DMS 273 treated with DMSO at 0.1 percent for 48 hours (cell line): Measurements from ENCODE around the gene CEP83.
"Not testable (repeated sequence)": the region's sequence is repeated elsewhere in the genome, so short reads cannot be mapped to it uniquely, and the experiment has no call there.

Experiments
- DNase-seq: peaks from one replicate; lab custom pipeline; 2025; lab: John Stamatoyannopoulos, UW

The CEP83 gene

DNA sequence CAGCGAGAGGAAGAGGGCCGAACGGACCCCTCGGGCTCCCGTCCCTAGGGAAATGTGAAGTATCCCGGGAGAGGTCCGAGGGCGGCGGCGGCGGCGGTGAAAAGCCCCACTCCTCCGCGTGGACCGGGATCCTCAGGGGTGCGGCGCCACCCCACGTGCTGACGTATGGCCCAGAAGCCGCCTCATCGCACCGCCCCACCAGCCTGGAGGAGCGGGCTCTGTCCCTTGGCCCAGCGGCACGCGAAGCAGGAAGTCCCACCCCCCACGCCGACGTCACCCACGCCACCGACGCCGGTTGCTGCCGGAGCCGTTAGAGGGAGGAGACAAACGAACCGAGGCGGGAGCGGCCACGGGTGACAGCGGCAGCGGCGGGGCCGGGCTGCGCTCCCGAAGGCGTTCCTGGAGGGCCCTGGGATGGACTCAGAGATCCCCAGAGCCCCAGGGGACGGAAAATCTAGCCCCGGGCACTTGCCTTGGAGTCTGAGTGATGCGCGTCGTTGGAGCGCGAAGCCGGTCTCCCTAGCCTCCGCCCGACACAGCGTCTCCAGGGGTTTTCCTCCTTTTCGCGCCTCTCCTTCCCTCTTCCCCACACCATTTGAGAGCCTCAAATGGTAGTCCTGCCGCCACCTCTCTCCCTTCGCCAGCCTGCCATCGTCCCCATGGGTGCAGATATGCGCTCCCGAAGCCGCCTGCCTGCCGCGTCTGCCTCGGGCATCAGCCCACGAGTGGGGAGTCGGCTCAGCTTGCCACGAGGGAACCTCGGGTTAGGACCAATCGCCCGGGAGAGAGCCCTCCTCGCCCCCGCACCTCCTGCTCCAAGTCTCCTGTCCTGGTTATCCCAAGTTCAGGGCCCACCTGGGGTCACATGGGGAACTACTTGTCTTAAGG lies at the start of gene CEP83:
Gene CEP83, minus strand, starts transcription at position 140 of the 888 bp plus-strand sequence. CDS start 47,377 bp downstream, outside the sequence.
- peak; percentile 16 for DNase-seq

DNA sequence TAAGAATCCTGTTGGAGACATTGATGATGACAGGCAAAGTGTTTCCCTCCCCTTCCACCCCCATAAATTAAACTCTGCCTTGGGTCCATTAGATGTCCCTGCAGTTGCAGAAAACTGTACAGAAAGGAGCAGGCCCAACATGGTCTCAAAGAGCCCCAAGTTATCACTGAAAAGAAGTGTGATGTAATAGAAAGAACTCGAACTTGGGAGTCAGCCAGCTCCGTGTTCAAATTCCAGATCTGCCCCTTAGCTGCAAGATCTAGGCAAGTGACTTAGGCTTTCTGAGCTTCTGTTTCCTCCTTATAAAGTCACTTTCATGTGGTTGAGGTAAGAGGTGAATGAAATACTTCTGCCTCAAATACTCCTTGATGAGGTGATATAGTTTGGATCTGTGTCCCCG lies 49.6 kb upstream of the CEP83 start:
- no peak for DNase-seq

DNA sequence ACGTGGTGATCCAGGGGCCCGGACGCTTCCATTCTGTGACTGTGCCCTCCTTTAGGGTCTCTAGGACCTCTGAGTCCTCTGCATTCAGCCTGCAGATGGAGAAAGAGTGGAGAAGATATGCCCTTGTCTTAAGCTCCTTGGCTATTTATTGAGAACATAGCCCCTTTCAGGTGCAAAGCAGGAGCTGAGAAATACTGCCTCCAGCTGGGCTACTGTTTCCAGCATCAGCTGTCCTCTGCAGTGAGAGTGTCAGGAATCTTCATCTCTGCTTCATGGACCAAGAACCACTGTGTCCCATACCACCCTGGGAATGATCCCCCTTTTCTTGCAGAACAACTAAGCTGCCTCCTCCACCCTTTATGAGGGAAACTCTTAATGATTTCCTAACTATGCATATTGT lies 47.8 kb upstream of the CEP83 start:
- DNase-seq = no peak

GRCh38 chr12:94504386-94504785 lies 44.7 kb upstream of the CEP83 start:
- no peak for DNase-seq

DNA sequence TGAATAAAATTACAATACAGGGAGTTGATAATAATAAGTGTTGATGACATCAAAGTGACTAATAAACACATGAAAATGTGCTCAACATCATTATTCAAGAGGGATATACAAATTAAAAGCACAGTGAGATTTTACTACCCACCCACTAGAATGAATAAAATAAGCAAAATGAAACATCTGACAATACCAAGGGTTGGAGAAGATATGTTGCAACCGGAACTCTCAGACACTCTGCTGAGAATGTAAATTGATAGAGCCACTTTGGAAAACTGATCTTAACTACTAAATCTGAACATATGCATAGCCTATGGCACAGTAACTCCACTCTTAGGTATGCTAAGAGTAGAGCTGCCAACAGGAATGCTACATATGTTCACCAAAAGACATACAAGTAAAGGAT lies 44.0 kb upstream of the CEP83 start:
- no peak for DNase-seq

DNA sequence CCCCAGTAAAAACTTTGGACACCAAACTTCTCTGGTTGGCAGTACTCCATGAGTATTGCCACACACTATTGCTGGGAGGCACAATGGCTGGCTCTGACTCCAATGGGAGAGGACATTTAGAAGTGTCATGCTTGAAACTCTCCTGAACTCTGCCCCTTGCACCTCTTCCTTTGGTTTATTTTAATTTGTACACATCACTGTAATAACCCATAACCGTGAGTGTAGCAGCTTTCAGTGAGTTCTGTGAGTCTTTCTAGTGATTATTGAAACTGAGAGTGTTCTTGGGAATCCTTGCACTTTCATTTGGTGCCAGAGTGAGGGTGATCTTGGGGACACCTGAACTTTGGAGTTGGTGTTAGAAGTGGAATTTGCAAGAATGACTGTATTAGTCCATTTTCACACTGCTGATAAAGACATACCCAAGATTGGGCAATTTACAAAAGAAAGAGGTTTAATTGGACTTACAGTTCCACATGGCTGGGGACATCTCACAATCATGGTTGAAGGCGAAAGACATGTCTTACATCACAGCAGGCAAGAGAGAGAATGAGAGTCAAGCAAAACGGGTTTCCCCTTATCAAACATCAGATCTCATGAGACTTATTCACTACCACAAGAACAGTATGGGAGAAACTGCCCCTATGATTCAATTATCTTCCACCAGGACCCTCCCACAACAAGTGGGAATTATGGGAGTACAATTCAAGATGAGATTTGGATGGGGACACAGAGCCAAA lies 41.3 kb upstream of the CEP83 start:
- DNase-seq = no peak

DNA sequence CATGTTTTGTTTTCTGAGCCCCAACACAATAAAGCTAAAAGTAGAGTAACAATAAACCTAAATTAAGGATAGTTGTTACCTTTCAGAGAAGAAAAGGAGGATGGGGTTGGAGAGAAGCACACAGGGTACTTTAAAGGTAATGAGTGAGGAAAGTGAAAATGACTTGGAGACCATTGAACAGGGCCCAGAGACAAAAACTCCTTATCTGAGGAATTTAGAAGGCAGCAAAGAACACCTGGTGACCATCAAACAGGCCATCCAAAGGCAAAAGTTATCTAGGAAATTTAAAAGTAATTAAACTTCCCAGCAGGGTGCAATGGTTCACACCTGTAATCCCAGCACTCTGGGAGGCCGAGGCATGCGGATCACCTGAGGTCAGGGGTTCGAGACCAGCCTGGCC lies 39.0 kb upstream of the CEP83 start:
- DNase-seq = no peak

GRCh38 chr12:94498073-94498472 lies 38.4 kb upstream of the CEP83 start:
- DNase-seq = no peak

GRCh38 chr12:94495445-94496115 lies 35.9 kb upstream of the CEP83 start:
- no peak for DNase-seq

DNA sequence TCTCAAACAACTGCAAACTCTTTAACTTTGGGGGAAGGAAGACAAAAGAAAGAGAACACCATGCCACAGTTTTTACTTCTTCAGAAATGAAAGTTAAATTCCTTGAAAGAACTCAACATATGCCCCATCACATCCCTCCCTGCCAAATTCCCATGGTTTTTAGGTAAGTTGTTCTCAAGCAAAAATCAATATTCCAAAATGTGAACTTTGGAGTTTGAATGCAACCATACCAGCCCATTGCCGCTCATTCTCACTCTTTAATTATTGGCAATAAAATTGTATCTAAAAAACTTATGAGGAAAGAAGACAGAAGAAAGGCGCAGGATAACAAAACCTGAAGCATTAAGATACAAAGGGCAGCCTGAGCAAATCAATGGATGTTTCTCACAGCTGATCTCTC lies 31.8 kb upstream of the CEP83 start:
- DNase-seq = no peak

DNA sequence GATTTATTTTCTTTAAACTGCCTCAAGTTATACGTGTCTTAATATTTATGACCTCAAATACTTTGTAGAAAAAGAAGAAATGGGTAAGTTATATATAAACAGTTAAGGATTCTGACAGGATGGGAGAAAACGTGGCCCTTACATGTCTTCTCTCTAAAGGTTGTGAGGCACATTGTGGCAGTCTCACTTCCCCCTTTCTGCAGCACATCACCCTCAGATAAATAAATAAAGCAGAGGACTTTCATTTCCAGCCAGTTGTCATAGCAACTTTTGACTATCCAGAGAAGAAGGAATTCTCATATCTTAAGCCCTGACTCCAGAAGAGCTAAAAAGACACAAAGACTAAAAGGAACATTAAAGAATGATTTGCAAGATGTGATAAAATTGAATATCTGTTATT lies 28.8 kb upstream of the CEP83 start:
- no peak for DNase-seq

GRCh38 chr12:94481734-94482133 lies 22.1 kb upstream of the CEP83 start:
- no peak for DNase-seq

DNA sequence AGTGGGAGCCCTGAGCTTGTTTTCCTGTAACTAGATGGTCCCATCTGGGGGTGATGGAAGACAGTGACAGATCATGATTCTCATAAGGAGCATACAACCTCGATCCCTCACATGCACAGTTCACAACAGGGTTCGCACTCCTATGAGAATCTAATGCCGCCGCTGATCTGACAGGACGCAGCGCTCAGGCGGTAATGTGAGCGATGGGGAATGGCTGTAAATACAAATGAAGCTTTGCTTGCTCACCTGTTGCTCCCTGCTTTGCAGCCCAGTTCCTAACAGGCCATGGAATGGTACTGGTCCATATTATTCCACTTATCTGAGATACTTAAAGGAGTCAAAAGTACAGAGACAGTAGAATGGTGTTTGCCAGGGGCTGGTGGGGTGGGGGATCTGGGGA lies 9.9 kb upstream of the CEP83 start:
- no peak for DNase-seq

- DNase-seq = no peak
Observed at GRCh38 chr12:94460616-94460959, 921 bp upstream of the CEP83 start.

DNA sequence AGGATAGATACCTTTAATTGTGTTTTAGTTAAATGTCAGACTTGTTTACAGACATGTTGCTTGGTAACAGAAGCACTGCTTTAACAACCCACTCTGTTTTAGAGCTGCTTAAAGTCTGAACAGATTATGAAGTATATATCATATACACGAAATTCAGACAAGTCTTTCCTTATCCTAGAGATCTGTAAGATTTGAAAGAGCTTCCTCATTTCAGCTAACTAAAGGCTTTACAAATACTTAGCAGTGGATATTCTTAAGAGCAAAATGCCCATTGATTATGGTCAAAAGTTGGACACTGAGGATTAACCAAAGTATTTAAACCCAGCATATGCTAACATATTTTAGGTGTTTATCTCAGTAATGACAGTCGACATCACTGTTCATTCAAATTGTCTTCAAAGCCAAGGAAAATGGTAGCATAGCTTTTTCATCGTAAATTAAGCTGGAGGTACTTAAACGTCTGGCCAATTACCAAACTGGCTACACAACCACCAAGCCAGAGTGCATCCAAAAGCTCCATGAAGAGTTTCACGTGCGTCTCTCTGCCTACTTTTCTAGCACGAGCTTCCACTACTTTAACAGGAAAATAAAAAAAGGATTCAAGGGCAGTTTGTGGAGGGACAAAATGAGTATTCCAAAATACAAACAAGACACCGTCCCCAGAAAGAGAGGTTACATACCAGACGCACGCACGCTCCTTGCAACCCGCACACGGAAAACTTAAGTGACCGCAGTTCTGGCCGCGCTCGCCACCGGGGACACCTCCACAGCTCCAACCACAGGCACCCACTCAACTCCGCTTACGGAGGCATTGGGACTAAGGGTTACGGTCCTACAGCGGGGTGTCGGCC lies 565 bp downstream of the CEP83 start:
- DNase-seq = no peak

DNA sequence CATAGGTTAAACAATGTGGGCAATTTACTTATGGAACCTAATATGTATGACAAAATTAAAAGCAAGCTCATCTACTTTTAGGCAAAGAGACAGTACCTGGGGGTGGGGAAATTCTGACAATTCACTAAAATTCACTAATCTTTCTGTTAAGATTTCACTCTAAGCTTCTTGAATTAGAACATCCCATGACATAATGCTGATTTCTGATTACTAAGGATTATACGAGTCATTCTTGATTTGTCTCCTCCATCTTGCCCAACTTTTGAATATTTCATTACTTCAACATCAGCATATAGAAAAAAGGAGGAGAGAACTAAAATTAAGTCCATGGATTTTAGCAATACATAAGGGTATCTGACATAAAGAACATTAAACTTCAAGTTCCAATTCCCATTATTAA lies 2.4 kb downstream of the CEP83 start:
- no peak for DNase-seq

DNA sequence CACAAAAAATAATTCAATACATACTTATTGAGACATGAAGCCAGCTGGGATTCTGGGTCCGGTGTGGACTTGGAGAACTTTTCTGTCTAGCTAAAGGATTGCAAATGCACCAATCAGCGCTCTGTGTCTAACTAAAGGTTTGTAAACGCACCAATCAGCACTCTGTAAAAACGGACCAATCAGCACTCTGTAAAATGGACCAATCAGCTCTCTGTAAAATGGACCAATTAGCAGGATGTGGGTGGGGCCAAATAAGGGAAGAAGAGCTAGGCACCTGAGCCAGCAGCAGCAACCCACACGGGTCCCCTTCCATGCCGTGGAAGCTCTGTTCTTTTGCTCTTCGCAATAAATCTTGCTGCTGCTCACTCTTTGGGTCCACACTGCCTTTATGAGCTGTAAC lies 5.3 kb downstream of the CEP83 start:
- DNase-seq = not testable (repeated sequence)

GRCh38 chr12:94445662-94446061 lies 14.0 kb downstream of the CEP83 start:
- DNase-seq = no peak

- no peak for DNase-seq
Observed at GRCh38 chr12:94437303-94437702, 22.4 kb downstream of the CEP83 start.

GRCh38 chr12:94435511-94435927 lies 24.1 kb downstream of the CEP83 start:
- no peak for DNase-seq

DNA sequence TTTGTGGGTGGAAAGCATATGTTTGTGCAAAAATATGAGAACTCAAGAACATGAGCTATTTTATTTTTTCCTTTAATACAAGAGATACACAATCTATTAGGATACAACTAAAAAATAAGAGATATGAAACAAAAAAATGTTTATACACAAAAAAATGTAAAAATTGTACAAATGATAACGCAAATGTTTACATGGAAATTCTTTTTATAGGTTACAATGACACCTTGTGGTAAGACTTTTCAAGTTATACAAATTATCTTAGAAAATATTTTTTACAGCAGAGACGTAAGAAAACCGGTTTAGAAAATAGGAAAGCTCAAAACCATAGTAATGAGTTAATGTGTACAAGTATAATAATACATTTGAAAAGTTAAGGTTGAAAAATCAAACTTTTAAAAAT lies 25.5 kb downstream of the CEP83 start:
- DNase-seq = no peak

- DNase-seq = no peak
Observed at GRCh38 chr12:94433744-94434143, 25.9 kb downstream of the CEP83 start.
